H9 (cell line): ENCODE measurements around the gene PLA2R1. TPM values are rescaled to one million over a fixed set of nuclear protein-coding genes. Genes with fewer than 3 reads are reported as not detected.

Experiments
- DNase-seq: peaks from one replicate; pipeline ENCODE4 v3.0.0-alpha.2; 2017
- H2AFZ ChIP-seq: one replicate; pipeline ENCODE4 v1.6.1; 2013; ENCODE audit warnings: mild to moderate bottlenecking, low read length, control low read depth, moderate library complexity
- H2AK5ac ChIP-seq: 2 replicates; pipeline ENCODE4 v1.6.1; 2013; ENCODE audit warnings: low read length, control low read depth, mixed read lengths; ENCODE audit not compliant: insufficient read length
- H2BK120ac ChIP-seq: one replicate; pipeline ENCODE4 v1.6.1; 2013; ENCODE audit warnings: low read depth, mild to moderate bottlenecking, low read length, control low read depth, inconsistent platforms; ENCODE audit not compliant: poor library complexity, severe bottlenecking
- H2BK12ac ChIP-seq: 2 replicates; pipeline ENCODE4 v1.6.1; 2013; ENCODE audit warnings: low read length, control low read depth, mixed read lengths, low read depth; ENCODE audit not compliant: insufficient read length
- H2BK15ac ChIP-seq: 2 replicates; pipeline ENCODE4 v1.6.1; 2013; ENCODE audit warnings: low read depth, low read length, control low read depth
- H2BK20ac ChIP-seq: one replicate; pipeline ENCODE4 v1.6.1; 2013; ENCODE audit warnings: low read depth, mild to moderate bottlenecking, low read length, control low read depth, inconsistent platforms; ENCODE audit not compliant: poor library complexity, severe bottlenecking
- H2BK5ac ChIP-seq: 2 replicates; pipeline ENCODE4 v1.6.1; 2013; ENCODE audit warnings: low read length, control low read depth, mixed read lengths; ENCODE audit not compliant: insufficient read length
- H3K14ac ChIP-seq: 2 replicates; pipeline ENCODE4 v1.6.1; 2013; ENCODE audit warnings: low read length, control low read depth; ENCODE audit not compliant: insufficient read depth
- H3K18ac ChIP-seq: 2 replicates; pipeline ENCODE4 v1.6.1; 2013; ENCODE audit warnings: low read depth, mild to moderate bottlenecking, mixed read lengths, low read length, control low read depth; ENCODE audit not compliant: insufficient read length
- H3K23ac ChIP-seq: 2 replicates; pipeline ENCODE4 v1.6.1; 2013; ENCODE audit warnings: low read length, control low read depth, mixed read lengths, low read depth; ENCODE audit not compliant: insufficient read length
- H3K23me2 ChIP-seq: 2 replicates; pipeline ENCODE4 v1.6.1; 2013; ENCODE audit warnings: low read depth, mild to moderate bottlenecking, mixed read lengths, low read length, control low read depth; ENCODE audit not compliant: insufficient read length, poor library complexity, severe bottlenecking
- H3K27ac ChIP-seq: 2 replicates; pipeline ENCODE4 v1.5.1; 2013; ENCODE audit warnings: low read length, control low read depth, mixed read lengths, low read depth; ENCODE audit not compliant: insufficient read length
- H3K27me3 ChIP-seq: 2 replicates; pipeline ENCODE4 v1.6.1; 2013; ENCODE audit warnings: low read length, control low read depth, inconsistent platforms; ENCODE audit not compliant: insufficient read depth
- H3K4ac ChIP-seq: 2 replicates; pipeline ENCODE4 v1.6.1; 2013; ENCODE audit warnings: low read depth, mild to moderate bottlenecking, control low read depth, inconsistent platforms, low read length, moderate library complexity
- H3K4me1 ChIP-seq: 2 replicates; pipeline ENCODE4 v1.6.1; 2013; ENCODE audit warnings: low read length, control low read depth, inconsistent platforms; ENCODE audit not compliant: insufficient read depth
- H3K4me2 ChIP-seq: 2 replicates; pipeline ENCODE4 v1.6.1; 2013; ENCODE audit warnings: low read length, control low read depth, mixed read lengths; ENCODE audit not compliant: insufficient read length, insufficient read depth
- H3K56ac ChIP-seq: 2 replicates; pipeline ENCODE4 v1.6.1; 2013; ENCODE audit warnings: low read depth, mild to moderate bottlenecking, mixed read lengths, low read length, control low read depth; ENCODE audit not compliant: insufficient read length
- H3K79me1 ChIP-seq: 2 replicates; pipeline ENCODE4 v1.6.1; 2013; ENCODE audit warnings: low read depth, mild to moderate bottlenecking, moderate library complexity, low read length, control low read depth, inconsistent platforms; ENCODE audit not compliant: insufficient read depth, poor library complexity, severe bottlenecking
- H3K79me2 ChIP-seq: 2 replicates; pipeline ENCODE4 v1.6.1; 2013; ENCODE audit warnings: low read length, control low read depth, inconsistent platforms; ENCODE audit not compliant: insufficient read depth
- H3K9ac ChIP-seq: 2 replicates; pipeline ENCODE4 v1.6.1; 2013; ENCODE audit warnings: low read length, control low read depth, mixed read lengths; ENCODE audit not compliant: insufficient read length; ENCODE audit errors: extremely low read depth
- H3K9me3 ChIP-seq: one replicate; pipeline ENCODE4 v1.6.1; 2013; ENCODE audit warnings: low read depth, low read length, inconsistent platforms; ENCODE audit not compliant: control insufficient read depth
- H3T11ph ChIP-seq: one replicate; pipeline ENCODE4 v1.6.1; 2013; ENCODE audit warnings: mild to moderate bottlenecking, low read length, control low read depth, inconsistent platforms
- H4K20me1 ChIP-seq: one replicate; pipeline ENCODE4 v1.6.1; 2013; ENCODE audit not compliant: control insufficient read depth, insufficient read length, insufficient read depth
- H4K5ac ChIP-seq: 2 replicates; pipeline ENCODE4 v1.6.1; 2013; ENCODE audit warnings: low read depth, mild to moderate bottlenecking, mixed read lengths, low read length, control low read depth; ENCODE audit not compliant: insufficient read length
- H4K8ac ChIP-seq: replicated peaks from 2 replicates; pipeline ENCODE4 v1.6.1; 2013; ENCODE audit warnings: low read length, control low read depth, mixed read lengths, low read depth; ENCODE audit not compliant: insufficient read length
- H4K91ac ChIP-seq: 2 replicates; pipeline ENCODE4 v1.6.1; 2013; ENCODE audit warnings: low read depth, mild to moderate bottlenecking, moderate library complexity, mixed read lengths, low read length, control low read depth; ENCODE audit not compliant: insufficient read length
- H3K27ac Mint-ChIP-seq, 3 experiments: 2 replicates in 2 of 3; 3 replicates in 1 of 3; pipeline ENCODE4 v1.8.0; 2020 to 2021; ENCODE audit warnings: mixed read lengths in 3 of 3, mild to moderate bottlenecking in 1 of 3, moderate library complexity in 1 of 3
- H3K27me3 Mint-ChIP-seq: 2 replicates; pipeline ENCODE4 v1.8.0; 2021; ENCODE audit warnings: low read depth, mild to moderate bottlenecking, moderate library complexity, mixed read lengths
- H3K36me3 Mint-ChIP-seq, 3 experiments: 2 replicates in 2 of 3; 3 replicates in 1 of 3; pipeline ENCODE4 v1.8.0; 2020 to 2021; ENCODE audit warnings: low read depth in 3 of 3, mixed read lengths in 3 of 3; ENCODE audit not compliant: insufficient read depth in 1 of 3
- H3K4me1 Mint-ChIP-seq, 2 experiments: 2 replicates each; pipeline ENCODE4 v1.8.0; 2020; ENCODE audit warnings: mixed read lengths in 2 of 2
- H3K4me3 Mint-ChIP-seq, 2 experiments: 2 replicates in 1 of 2; 3 replicates in 1 of 2; pipeline ENCODE4 v1.8.0; 2020 to 2021; ENCODE audit warnings: mild to moderate bottlenecking in 2 of 2, mixed read lengths in 2 of 2, moderate library complexity in 1 of 2
- H3K9me3 Mint-ChIP-seq, 2 experiments: 2 replicates in 1 of 2; 3 replicates in 1 of 2; pipeline ENCODE4 v1.8.0; 2020; ENCODE audit warnings: mild to moderate bottlenecking in 2 of 2, mixed read lengths in 2 of 2, moderate library complexity in 1 of 2
- CTCF ChIP-seq: fragments of 200-600 bp; sonication (generic); conservative IDR thresholded peaks from 3 replicates; pipeline ENCODE4 v1.8.0; 2021; ENCODE audit warnings: antibody characterized with exemption, mild to moderate bottlenecking
- WGBS: extraction: QIAGEN DNeasy Blood & Tissue Kit; methylation state at CpG from one replicate; pipeline ENCODE4 v1.1.7; 2013; ENCODE audit warnings: missing lambda C conversion rate, low lambda C conversion rate, mixed read lengths; ENCODE audit not compliant: insufficient read length; ENCODE audit errors: extremely low coverage; 5-methylcytosine and 5-hydroxymethylcytosine counted together
- total RNA-seq: library from RNA; stranded (reverse); gene quantifications from 2 replicates; pipeline ENCODE4 v1.2.1, GENCODE V29; 2021

PLA2R1 gene
- total RNA-seq, 1 experiment from 2014 or later, result 0.83 TPM

- H2BK15ac ChIP-seq, result no peak overlapping the region
- WGBS, result no CpG with 5 or more reads among the region's 2 CpGs
- no peak for TF ChIP-seq CTCF
These were observed 148.5 kb downstream of the PLA2R1 start for GRCh38 chr2:159913900-159914299.

More at GRCh38 chr2:159913900-159914299, 148.5 kb downstream of the PLA2R1 start:
- no peak for DNase-seq
- Histone ChIP-seq H3K27ac (no peak overlapping the region), H3T11ph (no peak overlapping the region), H2AK5ac (no peak overlapping the region), H3K79me1 (no peaks in the 10 kb centered on the region), H2BK120ac (no peak overlapping the region), H3K23me2 (no peaks in the 10 kb centered on the region), H2AFZ (no peak overlapping the region), H3K79me2 (no peaks in the 10 kb centered on the region), H3K18ac (no peak overlapping the region), H3K4me1 (no peaks in the 10 kb centered on the region), H3K4me2 (no peak overlapping the region), H4K5ac (no peak overlapping the region), H3K56ac (no peak overlapping the region), H3K9me3 (no peaks in the 10 kb centered on the region), H4K8ac (no peak overlapping the region), H3K14ac (no peak overlapping the region), H2BK20ac (no peak overlapping the region), H3K27me3 (no peaks in the 10 kb centered on the region), H3K23ac (no peak overlapping the region), H4K91ac (no peak overlapping the region), H3K4ac (no peak overlapping the region), H3K9ac (no peak overlapping the region), H2BK5ac (no peak overlapping the region), H2BK12ac (no peak overlapping the region), H4K20me1 (no peaks in the 10 kb centered on the region)
- H3K27ac Mint-ChIP-seq, result no peak overlapping the region
- no peak overlapping the region for H3K4me3 Mint-ChIP-seq
- no peaks in the 10 kb centered on the region for H3K9me3 Mint-ChIP-seq
- no peaks in the 10 kb centered on the region; a peak in 1 of 7 replicates for H3K36me3 Mint-ChIP-seq
- H3K4me1 Mint-ChIP-seq, result no peaks in the 10 kb centered on the region
- peaks cover 10% of the 10 kb centered on the region for H3K27me3 Mint-ChIP-seq
